ENCODE data around the gene PLAC1. TPM values are rescaled to one million over a fixed set of nuclear protein-coding genes. Genes with fewer than 3 reads are reported as not detected.

The PLAC1 gene
- total RNA-seq, 1 experiment from 2014 or later = 0.34 TPM

DNA sequence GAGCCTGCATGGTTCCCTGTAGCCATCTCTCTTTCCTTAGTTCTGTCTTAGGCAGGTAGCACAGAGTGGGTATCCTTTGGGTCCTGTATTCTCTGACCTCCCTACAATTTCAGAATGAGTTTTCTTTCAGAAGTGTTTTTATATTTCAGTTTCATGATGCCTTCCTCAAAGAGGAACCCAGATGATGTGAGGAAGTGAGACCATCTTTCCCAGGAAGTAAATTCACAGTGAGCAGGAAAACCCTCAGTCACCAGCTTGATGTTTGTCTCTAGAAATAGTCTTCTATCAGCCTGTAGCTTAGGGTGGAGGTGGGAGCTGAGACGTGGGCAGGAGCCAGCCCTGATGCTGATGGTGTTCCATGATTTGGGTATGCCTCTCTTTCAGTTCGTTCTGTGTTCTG, 16.9 kb downstream of the PLAC1 start:
- H3K9me3 ChIP-seq (ENCODE audit: control insufficient read depth in 1 of 2, insufficient read depth in 1 of 2, low read depth in 1 of 2, low read length in 2 of 2) = no peaks in the 10 kb centered on the region
- CTCF ChIA-PET = no interaction called here
- no peaks in the 10 kb centered on the region for H3K36me3 ChIP-seq (ENCODE audit: control insufficient read depth in 1 of 2, insufficient read depth in 2 of 2, low read length in 2 of 2)
- H3K9ac ChIP-seq (ENCODE audit: low read length) = no peak overlapping the region
- no peaks in the 10 kb centered on the region for H4K20me1 ChIP-seq (ENCODE audit: insufficient read depth)
- no TSS peak for BruUV-seq (replicated peaks)
- no peaks in the 10 kb centered on the region for H3K9me2 ChIP-seq (ENCODE audit: insufficient read depth)
- RAD21 ChIA-PET (ENCODE audit: low non-redundant PET in 1 of 2, low total read pairs in 2 of 2, uncharacterized antibody in 2 of 2, unreplicated experiment in 2 of 2) = no interaction called here
- H3K27me3 ChIP-seq (ENCODE audit: insufficient read depth, low read length) = no peaks in the 10 kb centered on the region
- DNase-seq (ENCODE audit: low read depth, low spot score) = no peak
- H3K4me2 ChIP-seq (ENCODE audit: low read length) = no peak overlapping the region
- no peak for ATAC-seq
- H3K4me1 ChIP-seq (ENCODE audit: control insufficient read depth in 1 of 2, insufficient read depth in 2 of 2, low read length in 2 of 2) = no peaks in the 10 kb centered on the region
- no peak overlapping the region for H2AFZ ChIP-seq (ENCODE audit: low read depth, low read length, poor library complexity, severe bottlenecking)
- POLR2A ChIA-PET = no interaction called here
- intact Hi-C loops (cut with micrococcal nuclease) = no loop called here
- H3K79me2 ChIP-seq (ENCODE audit: insufficient read depth, low read length) = no peaks in the 10 kb centered on the region
- no peak overlapping the region for H3K27ac ChIP-seq (ENCODE audit: low read depth, low read length)
- TF ChIP-seq, protein P1, sequence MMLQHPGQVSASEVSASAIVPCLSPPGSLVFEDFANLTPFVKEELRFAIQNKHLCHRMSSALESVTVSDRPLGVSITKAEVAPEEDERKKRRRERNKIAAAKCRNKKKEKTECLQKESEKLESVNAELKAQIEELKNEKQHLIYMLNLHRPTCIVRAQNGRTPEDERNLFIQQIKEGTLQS (IDR thresholded peaks at IDR 0.05) = no peak
- TF ChIP-seq SRF (IDR thresholded peaks at IDR 0.05; ENCODE audit: low read depth) (no peak), ZBTB33 (IDR thresholded peaks at IDR 0.05; ENCODE audit: extremely low read depth, insufficient replicate concordance, low read length) (no peak), MAX (IDR thresholded peaks at IDR 0.05) (no peak), EZH2phosphoT487 (IDR thresholded peaks at IDR 0.05; ENCODE audit: borderline replicate concordance) (no peak), CEBPB (IDR thresholded peaks at IDR 0.05; ENCODE audit: low read depth) (no peak), CBX3 (IDR thresholded peaks at IDR 0.05; ENCODE audit: low read depth) (no peak), FOSL1 (IDR thresholded peaks at IDR 0.05; ENCODE audit: low read depth) (no peak), ZNF274 (IDR thresholded peaks at IDR 0.05; ENCODE audit: low read depth, low read length) (no peak), SIN3A (IDR thresholded peaks at IDR 0.05; ENCODE audit: low read depth) (no peak), POLR2A (IDR thresholded peaks at IDR 0.05; ENCODE audit: borderline replicate concordance, extremely low read depth, insufficient read depth, insufficient read length) (no peak), POLR2AphosphoS5 (IDR thresholded peaks at IDR 0.05; ENCODE audit: low read depth, low read length) (no peak), EZH2 (IDR thresholded peaks at IDR 0.05) (no peak), TCF7L2 (IDR thresholded peaks at IDR 0.05; ENCODE audit: borderline replicate concordance, extremely low read depth, insufficient read depth, insufficient read length) (no peak), ELF1 (IDR thresholded peaks at IDR 0.05; ENCODE audit: borderline replicate concordance, low read depth) (no peak), EGR1 (IDR thresholded peaks at IDR 0.05; ENCODE audit: low read depth) (no peak)
- TF ChIP-seq, protein P2, sequence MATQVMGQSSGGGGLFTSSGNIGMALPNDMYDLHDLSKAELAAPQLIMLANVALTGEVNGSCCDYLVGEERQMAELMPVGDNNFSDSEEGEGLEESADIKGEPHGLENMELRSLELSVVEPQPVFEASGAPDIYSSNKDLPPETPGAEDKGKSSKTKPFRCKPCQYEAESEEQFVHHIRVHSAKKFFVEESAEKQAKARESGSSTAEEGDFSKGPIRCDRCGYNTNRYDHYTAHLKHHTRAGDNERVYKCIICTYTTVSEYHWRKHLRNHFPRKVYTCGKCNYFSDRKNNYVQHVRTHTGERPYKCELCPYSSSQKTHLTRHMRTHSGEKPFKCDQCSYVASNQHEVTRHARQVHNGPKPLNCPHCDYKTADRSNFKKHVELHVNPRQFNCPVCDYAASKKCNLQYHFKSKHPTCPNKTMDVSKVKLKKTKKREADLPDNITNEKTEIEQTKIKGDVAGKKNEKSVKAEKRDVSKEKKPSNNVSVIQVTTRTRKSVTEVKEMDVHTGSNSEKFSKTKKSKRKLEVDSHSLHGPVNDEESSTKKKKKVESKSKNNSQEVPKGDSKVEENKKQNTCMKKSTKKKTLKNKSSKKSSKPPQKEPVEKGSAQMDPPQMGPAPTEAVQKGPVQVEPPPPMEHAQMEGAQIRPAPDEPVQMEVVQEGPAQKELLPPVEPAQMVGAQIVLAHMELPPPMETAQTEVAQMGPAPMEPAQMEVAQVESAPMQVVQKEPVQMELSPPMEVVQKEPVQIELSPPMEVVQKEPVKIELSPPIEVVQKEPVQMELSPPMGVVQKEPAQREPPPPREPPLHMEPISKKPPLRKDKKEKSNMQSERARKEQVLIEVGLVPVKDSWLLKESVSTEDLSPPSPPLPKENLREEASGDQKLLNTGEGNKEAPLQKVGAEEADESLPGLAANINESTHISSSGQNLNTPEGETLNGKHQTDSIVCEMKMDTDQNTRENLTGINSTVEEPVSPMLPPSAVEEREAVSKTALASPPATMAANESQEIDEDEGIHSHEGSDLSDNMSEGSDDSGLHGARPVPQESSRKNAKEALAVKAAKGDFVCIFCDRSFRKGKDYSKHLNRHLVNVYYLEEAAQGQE (IDR thresholded peaks at IDR 0.05; ENCODE audit: low read depth) = no peak
- no peak overlapping the region for H3K4me3 ChIP-seq (replicated peaks in 1 of 2; ENCODE audit: low read depth in 1 of 2, low read length in 2 of 2)
